ENCODE measurements around the gene NLRP9.
"Not testable (repeated sequence)": the region's sequence is repeated elsewhere in the genome, so short reads cannot be mapped to it uniquely, and the experiment has no call there.

Gene NLRP9

DNA sequence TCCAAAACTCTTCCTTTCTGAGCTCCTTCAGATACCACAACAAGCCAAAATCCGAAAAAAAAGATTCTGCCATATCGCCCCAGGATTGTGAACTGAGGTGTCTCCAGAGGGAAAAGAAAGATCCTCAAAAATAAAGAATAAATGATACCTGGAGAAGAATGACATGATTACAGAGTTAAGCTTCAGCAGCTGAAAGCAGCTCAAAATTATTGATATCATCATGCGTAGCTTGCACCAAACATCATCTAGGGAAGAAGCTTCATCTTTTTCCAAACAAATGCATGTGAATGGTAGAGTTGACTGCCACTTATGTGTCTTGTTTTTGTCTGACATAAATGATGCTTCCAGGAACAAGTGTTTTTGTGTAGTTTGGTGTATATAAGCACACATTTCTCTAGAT lies at the start of gene NLRP9:
Gene NLRP9 (minus strand): TSS at position 101 of the 400 bp plus-strand sequence. CDS start 28 bp downstream, at position 73.
- DNase-seq = no peak

GRCh38 chr19:55781112-55781511 lies 42.9 kb upstream of the NLRP9 start:
- DNase-seq = no peak

DNA sequence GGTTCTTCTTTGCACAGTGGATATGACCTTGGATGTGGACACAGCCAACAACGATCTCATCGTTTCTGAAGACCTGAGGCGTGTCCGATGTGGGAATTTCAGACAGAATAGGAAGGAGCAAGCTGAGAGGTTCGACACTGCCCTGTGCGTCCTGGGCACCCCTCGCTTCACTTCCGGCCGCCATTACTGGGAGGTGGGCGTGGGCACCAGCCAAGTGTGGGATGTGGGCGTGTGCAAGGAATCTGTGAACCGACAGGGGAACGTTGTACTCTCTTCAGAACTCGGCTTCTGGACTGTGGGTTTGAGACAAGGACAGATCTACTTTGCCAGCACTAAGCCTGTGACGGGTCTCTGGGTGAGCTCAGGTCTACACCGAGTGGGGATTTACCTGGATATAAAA lies 40.1 kb upstream of the NLRP9 start:
- DNase-seq = no peak

DNA sequence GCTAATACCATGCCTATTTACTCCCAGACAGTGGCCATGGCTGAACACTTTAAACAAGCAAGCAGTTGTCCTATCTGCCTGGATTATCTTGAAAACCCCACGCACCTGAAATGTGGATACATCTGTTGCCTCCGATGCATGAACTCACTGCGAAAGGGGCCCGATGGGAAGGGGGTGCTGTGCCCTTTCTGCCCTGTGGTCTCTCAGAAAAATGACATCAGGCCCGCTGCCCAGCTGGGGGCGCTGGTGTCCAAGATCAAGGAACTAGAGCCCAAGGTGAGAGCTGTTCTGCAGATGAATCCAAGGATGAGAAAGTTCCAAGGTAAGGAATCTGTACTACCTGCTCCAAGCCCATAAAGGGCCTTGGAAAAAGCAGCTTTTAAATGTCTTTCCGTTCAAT lies 39.3 kb upstream of the NLRP9 start:
- DNase-seq = no peak

GRCh38 chr19:55769632-55770031 lies 31.4 kb upstream of the NLRP9 start:
- DNase-seq = not testable (repeated sequence)

DNA sequence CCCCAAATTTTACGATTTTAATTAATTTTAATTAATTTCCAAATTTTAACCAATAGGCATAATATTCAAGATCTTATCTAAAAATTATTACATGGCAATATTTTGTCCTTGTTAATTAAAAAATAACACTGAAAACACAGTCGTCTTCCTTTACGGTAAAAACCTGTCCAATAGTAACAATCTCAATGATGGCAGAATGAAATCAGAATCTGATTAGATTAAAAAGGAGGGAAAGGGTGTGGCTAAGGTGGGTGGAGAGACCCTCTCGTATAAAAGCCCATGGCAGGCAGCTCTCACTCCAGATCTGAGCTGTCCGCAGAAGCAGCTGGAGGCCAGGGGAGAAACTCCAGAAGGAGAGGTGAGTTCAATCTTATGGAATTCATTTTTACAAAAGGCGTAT lies 30.6 kb upstream of the NLRP9 start, which contains the start of gene RFPL4AL1:
Gene RFPL4AL1 (plus strand): TSS at position 301 of the 400 bp plus-strand sequence. CDS start 2,687 bp downstream, outside the sequence.
- not testable (repeated sequence) for DNase-seq

- DNase-seq = no peak
Measured at GRCh38 chr19:55766466-55766865, 28.3 kb upstream of the NLRP9 start.

DNA sequence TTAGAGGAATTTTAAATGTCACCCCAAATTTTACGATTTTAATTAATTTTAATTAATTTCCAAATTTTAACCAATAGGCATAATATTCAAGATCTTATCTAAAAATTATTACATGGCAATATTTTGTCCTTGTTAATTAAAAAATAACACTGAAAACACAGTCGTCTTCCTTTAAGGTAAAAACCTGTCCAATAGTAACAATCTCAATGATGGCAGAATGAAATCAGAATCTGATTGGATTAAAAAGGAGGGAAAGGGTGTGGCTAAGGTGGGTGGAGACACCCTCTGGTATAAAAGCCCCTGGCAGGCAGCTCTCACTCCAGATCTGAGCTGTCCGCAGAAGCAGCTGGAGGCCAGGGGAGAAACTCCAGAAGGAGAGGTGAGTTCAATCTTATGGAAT lies 20.6 kb upstream of the NLRP9 start, which contains the start of gene RFPL4A:
Gene RFPL4A (plus strand): TSS at position 301 of the 400 bp plus-strand sequence. CDS start 2,704 bp downstream, outside the sequence.
- not testable (repeated sequence) for DNase-seq

DNA sequence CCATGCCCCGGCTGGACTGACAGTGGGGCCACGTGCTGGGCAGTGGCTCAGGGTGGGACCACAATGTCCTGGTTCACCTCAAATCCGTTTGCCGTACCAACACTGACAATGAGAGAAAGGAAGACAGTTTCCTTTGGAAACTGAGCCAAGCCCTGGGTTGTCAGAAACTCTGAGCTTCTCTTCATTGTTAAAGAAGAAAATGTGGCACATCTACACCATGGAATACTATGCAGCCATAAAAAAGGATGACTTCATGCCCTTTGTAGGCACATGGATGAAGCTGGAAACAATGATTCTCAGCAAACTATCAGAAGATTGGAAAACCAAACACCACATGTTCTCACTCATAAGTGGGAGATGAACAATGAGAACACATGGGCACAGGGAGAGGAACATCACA lies 18.6 kb upstream of the NLRP9 start:
- not testable (repeated sequence) for DNase-seq

DNA sequence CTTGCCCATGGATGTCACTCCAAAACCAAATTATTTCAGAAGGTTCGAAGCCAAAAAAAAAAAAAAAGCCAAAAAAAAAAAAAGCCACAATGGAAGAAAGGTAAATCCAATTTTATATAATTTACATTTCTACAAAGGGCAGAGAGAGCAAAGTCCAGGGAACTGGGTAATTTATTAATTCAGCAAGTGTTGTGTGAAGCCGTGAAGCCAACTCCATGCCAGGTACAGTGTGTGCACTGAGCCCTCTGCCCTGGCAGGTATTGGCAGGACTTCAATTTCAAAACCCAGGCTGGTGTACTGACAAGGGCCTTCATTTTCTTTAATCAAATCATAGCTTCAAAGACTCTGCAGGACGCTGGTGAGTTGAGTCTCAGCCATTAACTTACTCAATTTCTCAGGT lies 15.2 kb upstream of the NLRP9 start:
- DNase-seq = no peak

GRCh38 chr19:55750715-55751114 lies 12.5 kb upstream of the NLRP9 start:
- DNase-seq = no peak

GRCh38 chr19:55730378-55730777 lies 7.8 kb downstream of the NLRP9 start:
- DNase-seq = not testable (repeated sequence)

DNA sequence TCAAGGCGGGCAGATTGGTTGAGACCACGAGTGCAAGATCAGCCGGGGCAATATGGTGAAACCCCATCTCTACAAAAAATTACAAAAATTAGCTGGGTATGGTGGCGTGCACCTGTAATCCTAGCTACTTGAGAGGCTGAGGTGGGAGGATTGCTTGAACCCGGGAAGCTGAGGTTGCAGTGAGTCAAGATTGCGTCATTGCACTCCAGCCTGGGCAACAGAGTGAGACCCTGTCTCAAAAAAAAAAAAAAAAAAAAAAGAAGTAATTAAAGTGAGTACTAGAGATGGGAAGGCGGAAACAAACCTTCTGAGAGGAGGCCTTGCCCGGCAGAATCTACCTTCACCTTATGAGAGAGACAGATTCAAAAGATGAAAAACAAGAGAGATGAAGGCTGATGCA lies 14.7 kb downstream of the NLRP9 start:
- no peak for DNase-seq

- no peak for DNase-seq
Measured at GRCh38 chr19:55720801-55721200, 17.4 kb downstream of the NLRP9 start.

DNA sequence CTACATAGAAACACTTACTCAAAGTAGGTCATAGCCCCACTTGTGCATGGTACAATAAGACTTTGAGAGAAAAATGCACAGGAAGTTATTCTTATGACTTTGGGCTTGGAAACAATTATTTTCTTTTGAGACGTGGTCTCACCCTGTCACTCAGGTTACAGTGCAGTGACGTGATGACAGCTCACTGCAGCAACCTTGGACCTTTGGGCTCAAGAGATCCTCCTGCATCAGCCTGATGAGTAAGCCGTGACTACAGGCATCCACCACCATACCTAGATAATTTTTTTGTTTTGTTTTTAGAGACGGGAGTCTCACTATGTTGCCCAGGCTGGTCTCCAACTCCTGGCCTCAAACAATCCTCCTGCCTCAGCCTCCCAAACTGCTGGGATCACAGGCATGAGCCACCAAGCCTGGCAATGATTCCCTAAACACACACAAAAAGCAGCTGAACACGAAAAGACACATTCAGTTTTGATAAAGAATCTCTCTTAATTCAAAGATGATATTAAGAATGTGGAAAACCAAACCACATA lies 17.9 kb downstream of the NLRP9 start:
- no peak for DNase-seq

DNA sequence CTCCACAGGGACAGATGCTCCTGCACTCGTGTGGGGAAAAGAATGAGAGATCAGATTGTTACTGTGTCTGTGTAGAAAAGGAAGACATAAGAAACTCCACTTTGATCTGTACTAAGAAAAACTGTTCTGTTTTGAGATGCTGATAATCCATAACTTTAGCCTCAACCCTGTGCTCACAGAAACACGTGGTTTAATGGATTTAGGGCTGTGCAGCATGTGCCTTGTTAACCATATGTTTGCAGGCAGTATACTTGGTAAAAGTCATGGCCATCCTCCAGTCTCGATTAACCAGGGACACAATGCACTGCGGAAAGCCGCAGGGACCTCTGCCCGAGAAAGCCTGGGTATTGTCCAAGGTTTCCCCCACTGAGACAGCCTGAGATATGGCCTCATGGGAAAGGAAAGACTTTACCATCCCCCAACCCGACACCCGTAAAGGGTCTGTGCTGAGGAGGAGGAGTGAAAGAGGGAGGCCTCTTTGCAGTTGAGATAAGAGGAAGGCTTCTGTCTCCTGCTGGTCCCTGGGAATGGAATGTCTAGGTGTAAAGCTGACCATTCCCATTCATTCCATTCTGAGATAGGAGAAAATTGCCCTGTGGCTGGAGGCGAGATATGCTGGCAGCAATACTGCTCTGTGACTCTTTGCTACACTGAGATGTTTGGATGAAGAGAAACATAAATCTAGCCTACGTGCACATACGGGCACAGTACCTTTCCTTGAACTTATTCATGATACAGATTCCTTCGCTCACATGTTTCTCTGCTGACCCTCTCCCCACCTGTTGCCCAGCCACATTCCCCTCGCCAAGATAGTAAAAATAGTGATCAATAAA lies 20.1 kb downstream of the NLRP9 start:
- not testable (repeated sequence) for DNase-seq

DNA sequence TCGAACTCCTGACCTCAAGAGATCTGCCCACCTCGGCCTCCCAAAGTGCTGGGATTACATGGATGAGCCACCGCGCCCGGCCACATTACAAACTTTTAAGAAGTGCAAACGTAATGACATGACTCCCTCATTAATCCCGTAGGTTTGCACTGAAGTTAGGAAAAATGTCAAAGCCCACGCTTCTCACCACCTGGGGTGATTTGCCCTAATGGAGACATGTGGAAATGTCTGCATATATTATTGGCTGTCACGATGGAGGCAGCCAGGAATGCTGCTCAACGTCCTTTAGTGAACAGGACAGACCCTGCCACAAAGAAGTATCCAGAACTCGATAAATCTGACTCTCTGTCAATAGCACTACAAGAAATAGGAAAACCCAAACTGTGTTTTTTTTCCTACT lies 21.0 kb downstream of the NLRP9 start:
- no peak for DNase-seq

- DNase-seq = no peak
Measured at GRCh38 chr19:55716531-55716930, 21.7 kb downstream of the NLRP9 start.

DNA sequence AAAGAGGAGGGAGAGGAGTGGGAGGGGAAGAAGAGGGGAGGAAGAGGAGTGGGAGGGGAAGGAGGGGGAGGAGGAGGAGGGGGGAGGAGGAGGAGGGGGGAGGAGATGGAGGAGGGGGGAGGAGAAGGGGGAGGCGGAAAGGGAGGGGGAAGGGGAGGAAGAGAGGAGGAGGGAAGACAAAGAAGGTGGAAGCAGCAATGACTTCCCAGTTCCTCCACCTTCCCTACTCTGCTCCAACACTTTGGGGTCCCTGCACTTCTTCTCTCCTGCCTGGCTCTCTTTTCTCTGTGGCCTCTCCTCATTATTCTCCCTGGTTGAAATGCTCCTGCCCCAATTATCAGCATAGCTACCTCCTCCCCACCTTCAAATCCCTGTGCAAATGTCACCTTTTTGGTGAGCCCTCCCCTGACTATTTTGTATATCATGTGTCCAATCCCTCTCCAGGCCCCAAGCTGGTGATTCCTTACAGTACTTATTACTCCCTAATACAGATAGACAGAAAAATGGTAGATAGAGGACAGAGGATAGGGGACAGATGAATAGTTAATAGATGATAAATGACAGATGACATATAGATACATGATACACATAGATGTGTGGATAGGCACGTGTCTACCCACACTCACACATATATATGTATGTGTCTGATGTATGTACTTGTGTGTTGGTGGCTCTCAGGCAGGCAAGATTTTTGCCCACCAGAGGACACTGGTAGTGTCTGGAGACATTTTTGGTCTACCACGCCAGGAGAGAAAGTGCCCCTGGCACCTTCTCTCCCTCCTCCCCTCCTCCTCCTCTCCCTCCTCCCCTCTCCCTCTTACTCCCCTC lies 25.2 kb downstream of the NLRP9 start:
- DNase-seq = no peak

GRCh38 chr19:55711719-55712118 lies 26.5 kb downstream of the NLRP9 start:
- no peak for DNase-seq

- DNase-seq = no peak
Measured at GRCh38 chr19:55705972-55706371, 32.2 kb downstream of the NLRP9 start.

DNA sequence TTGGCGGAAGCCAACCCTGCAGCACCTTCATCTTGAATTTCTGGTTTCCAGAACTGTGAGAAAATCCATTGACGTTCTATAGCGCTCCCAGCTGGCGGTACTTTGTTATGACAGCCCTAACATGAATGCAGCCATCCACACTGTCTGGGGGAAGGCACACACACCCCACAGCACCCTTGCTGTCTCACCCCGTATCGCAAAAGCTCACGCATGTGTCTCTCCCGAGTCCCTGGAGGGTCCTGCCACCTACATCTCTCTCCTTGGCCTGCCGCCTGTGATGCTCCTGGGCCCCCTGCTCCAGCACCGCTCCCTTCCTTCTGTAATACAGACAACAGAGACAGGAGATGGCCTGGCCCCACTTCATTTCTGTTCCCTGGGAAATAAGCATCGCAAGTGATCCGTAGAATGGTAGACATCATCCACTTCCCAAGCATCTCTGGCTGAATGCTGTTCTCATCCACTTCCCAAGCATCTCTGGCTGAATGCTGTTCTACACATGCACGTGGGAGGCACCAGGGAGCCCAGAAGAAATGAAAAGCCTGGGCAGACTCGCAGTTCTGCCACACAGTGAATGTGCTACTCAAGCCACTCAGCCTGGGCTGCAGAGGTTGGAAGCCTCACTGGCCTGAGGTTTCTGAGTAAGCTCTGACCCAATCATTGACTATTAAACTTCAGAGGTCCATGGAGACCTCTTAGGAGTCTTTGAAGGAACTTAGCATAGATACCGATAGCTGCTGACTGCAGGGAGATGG lies 33.5 kb downstream of the NLRP9 start:
- no peak for DNase-seq

GRCh38 chr19:55703790-55704215 lies 34.4 kb downstream of the NLRP9 start:
- DNase-seq = peak; percentile 18 to 39

Data from inflammatory macrophage treated with lipopolysaccharide for 1 hour (primary cell).